Choroid plexus epithelial cell (primary cell): Measurements from ENCODE around the gene CERK.

Source experiments
- DNase-seq: peaks from one replicate; pipeline ENCODE4 v3.0.0-alpha.2; 2010; ENCODE audit warnings: low read depth
- H3K4me3 ChIP-seq: 2 replicates; pipeline ENCODE4 v1.5.1; 2011; ENCODE audit warnings: low read depth, mild to moderate bottlenecking, control low read depth, low read length, moderate library complexity
- TF ChIP-seq, protein P1 (sequence below): conservative IDR thresholded peaks from 2 replicates; pipeline ENCODE4 v1.5.1; 2011; ENCODE audit warnings: low read depth, mild to moderate bottlenecking, control low read depth, inconsistent platforms, low read length, moderate library complexity

CERK gene

DNA sequence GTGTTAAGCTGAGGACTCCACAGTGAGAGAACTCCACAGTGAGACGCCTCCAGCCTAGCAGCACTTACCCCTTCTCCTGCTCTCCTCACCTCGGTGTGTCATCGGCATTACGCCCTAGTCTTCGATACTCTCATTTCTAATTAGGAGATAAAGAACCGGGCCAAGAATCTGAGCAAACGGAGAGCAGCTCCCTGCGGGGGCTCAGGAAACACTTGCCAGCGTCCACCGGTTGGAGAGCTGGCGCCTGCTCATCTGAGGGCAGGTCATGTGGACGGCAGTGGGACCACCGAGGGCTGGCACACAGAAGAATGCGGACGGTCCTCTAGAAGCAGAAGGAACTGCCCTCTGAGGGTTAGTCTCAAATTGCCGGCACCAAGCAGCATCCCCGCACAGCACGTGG, 13.0 kb downstream of the CERK start:
- DNase-seq = no peak
- H3K4me3 ChIP-seq = no peak overlapping the region

DNA sequence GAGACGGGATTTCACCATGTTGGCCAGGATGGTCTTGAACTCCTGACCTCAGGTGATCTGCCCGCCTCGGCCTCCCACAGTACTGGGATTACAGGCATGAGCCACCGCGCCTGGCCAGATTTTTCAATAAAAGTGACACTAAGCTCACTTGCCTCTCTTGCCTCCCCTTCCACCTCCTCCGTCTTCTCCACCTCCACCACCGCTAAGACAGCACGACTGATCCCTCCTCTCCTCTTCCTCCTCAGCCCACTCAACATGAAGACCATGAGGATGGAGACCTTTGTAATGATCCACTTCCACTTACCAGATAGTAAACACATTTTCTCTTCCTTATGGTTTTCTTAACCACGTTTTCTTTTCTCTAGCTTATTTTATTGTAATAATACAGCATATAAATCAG, 14.2 kb downstream of the CERK start:
- no peak overlapping the region for H3K4me3 ChIP-seq
- DNase-seq = no peak
- TF ChIP-seq, protein P1, sequence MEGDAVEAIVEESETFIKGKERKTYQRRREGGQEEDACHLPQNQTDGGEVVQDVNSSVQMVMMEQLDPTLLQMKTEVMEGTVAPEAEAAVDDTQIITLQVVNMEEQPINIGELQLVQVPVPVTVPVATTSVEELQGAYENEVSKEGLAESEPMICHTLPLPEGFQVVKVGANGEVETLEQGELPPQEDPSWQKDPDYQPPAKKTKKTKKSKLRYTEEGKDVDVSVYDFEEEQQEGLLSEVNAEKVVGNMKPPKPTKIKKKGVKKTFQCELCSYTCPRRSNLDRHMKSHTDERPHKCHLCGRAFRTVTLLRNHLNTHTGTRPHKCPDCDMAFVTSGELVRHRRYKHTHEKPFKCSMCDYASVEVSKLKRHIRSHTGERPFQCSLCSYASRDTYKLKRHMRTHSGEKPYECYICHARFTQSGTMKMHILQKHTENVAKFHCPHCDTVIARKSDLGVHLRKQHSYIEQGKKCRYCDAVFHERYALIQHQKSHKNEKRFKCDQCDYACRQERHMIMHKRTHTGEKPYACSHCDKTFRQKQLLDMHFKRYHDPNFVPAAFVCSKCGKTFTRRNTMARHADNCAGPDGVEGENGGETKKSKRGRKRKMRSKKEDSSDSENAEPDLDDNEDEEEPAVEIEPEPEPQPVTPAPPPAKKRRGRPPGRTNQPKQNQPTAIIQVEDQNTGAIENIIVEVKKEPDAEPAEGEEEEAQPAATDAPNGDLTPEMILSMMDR = no peak

More for the DNA sequence above, 13.0 kb downstream of the CERK start:
- TF ChIP-seq, protein P1 = no peak

DNA sequence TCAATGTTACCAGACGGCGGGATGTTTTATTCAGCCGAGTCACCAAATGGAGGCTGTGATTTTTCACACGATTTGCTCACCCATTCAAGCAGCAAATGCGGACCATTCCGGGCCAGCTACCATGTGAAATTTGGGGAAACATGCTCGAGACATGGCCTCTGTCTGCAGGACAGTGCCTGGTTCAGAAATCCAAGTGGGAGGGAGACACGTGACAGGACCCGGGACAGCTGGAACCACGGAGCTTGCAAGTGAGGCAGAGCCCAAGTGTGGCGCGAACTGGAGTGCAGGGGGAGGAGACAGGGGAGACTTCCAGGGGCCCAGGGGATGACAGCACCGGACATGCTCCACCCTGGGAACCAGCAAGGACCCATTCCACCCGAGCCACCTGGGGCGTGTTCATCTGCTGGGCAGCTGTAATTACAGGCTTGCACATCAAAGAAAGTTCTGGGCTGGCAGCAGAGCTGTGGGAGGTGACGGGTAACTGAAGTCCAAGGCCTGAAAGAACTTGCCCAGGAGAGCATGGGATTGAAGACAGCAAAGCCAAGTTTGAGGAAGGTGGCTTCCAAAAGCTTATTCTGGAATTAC, 16.5 kb downstream of the CERK start:
- DNase-seq = no peak
- TF ChIP-seq, protein P1 = no peak

DNA sequence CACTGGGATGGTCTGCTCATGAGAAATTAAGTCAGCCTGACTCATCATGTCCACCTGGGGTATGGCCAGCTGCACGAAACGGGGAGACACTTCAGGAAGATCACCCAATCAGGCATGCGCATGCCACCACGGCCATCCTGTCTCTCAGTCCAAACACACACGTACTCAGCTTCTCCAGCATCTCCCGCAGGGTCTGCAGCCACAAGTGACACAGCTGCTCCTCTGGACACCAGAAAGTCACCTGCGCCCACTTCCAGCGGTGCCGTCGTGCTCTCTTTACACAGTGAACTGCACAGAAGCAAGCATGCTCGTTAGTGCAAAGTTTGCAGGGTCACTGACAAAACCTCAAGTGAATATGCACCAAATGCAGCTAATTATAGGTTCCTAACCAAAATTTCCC, 18.1 kb downstream of the CERK start:
- DNase-seq = no peak
- no peak overlapping the region for H3K4me3 ChIP-seq
- TF ChIP-seq, protein P1 = no peak

More for the DNA sequence above, 16.5 kb downstream of the CERK start:
- no peak overlapping the region for H3K4me3 ChIP-seq

DNA sequence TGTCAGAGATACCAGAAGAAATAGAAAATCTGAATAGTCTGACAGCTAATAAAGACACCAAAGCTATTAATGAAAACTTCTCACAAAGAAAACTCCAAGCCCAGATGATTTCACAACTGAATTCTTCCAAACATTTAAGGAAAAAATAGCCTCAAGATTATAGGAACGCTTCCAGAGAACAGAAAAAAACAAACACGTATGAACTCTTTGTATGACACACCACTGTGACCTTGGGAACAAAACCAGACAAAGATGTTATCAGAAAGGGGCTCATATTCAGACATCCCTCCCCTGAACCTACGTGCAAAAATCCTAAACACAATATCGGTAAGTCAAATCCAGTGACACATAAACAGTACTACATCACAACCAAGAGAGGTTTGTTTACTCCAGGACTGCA, 23.5 kb downstream of the CERK start:
- H3K4me3 ChIP-seq = no peak overlapping the region
- peak; percentile 44 for DNase-seq
- TF ChIP-seq, protein P1 = no peak

DNA sequence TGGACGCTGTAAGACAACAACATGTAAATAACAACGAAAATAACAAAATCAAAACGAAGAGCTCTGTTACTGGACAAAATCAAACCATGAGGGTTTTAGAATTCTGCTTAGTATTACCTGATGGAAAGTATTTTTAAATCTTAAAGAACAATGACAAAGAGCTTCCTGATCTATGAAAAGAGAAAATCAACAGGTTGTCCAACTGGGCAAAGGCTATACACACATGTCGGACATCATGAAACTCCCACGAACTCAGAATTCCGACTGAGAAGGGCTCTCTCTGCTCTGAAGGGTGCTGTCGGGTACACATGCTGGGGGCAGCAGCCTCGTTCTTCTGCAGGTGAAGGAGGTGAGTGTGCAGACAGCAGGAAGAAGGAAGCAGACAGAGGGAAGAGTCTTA, 25.8 kb downstream of the CERK start:
- DNase-seq = no peak
- no peak overlapping the region for H3K4me3 ChIP-seq
- TF ChIP-seq, protein P1 = no peak

DNA sequence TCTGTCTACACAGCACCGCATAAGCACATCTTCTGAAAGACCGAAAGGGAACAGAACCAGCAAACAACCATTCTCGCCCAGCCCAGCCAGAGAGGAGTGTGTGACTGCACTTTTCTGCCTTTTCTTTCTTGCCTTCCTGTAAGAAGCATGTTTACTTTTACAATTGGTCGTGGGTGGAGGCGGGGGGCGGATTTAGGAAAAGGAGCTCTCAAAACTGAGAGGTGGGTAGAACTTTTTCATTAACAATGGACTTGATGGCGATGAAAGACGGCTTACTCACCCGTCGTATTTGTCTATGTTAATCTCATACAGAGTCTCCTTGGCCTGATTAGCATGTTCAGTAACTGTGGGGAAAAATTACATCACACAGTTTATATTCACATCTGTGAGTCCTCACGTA, 27.2 kb downstream of the CERK start:
- no peak for DNase-seq
- no peak overlapping the region for H3K4me3 ChIP-seq
- TF ChIP-seq, protein P1 = no peak
